HG02970 (cell line): ENCODE data around the gene PANK4.
"Not testable (repeated sequence)": the region's sequence is repeated elsewhere in the genome, so short reads cannot be mapped to it uniquely, and the experiment has no call there.

Experiments
- ATAC-seq: cut with Tn5 transposase; IDR thresholded peaks from one replicate; pipeline ENCODE4 v1.9.1; 2021; ENCODE audit warnings: mild to moderate bottlenecking, moderate library complexity, moderate number of reproducible peaks; ENCODE audit not compliant: unreplicated experiment, low FRiP score

Gene PANK4

DNA sequence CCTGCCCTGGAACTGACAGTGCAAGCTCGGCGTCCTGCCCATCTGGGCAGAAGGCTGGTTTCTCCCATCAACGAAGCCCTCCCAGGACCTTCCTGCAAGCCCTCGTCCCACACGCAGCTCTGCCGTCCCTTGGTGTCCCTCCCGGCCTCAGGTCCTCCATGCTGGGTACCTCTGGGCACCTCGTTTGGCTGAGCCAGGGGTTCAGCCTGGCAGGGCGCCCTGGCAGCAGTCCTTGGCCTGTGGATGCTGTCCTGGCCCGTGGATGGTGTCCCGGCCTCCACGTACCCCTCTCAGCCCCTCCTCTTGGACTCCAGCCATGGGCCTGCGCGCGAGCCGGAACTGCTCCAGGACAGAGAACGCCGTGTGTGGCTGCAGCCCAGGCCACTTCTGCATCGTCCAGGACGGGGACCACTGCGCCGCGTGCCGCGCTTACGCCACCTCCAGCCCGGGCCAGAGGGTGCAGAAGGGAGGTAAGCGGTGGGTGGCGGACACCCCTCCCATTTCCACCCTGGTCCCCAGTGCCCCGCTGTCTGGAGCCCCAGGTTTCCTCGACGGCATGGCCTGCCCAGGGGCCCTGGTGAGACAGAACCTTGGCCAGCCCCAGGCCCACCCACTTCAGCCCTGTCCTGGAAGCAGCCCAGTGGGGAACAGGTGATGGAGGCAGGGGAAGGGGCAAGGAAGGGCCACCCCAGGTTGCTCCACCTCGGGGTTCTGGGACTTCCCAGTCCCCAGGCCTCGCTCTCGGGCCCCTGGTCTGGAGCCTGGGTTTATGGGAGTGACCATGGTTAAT is 33.3 kb upstream of the PANK4 start:
- no peak for ATAC-seq

DNA sequence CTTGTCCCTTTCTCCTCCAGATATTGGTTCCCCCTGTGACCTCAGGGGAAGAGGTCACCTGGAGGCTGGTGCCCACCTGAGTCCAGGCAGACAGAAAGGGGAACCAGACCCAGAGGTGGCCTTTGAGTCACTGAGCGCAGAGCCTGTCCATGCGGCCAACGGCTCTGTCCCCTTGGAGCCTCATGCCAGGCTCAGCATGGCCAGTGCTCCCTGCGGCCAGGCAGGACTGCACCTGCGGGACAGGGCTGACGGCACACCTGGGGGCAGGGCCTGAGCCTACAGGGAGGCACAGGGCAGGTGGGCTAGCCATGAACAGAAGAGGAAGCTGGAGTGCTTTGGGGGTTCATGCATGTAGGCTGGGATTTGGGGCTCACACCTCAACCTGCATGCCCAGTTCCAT is 32.5 kb upstream of the PANK4 start:
- no peak for ATAC-seq

DNA sequence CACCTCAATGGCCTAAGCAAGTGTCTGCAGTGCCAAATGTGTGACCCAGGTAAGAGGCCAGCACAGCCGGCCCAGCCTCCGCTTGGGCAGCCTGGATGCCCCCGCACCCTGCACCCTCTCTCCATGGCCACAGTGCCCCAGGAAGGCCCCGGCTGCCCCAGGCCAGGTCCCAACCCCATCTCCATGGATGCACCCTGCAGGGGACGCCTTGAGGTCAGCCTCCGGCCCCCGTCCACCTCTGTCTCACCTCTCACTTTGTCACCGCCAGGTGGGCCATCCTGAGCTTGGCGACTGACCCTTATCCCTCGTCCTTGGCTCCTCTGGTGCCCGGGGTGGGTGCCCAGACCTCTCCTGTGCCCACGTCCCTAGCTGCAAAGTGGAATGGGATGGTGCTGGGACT is 32.0 kb upstream of the PANK4 start:
- no peak for ATAC-seq

DNA sequence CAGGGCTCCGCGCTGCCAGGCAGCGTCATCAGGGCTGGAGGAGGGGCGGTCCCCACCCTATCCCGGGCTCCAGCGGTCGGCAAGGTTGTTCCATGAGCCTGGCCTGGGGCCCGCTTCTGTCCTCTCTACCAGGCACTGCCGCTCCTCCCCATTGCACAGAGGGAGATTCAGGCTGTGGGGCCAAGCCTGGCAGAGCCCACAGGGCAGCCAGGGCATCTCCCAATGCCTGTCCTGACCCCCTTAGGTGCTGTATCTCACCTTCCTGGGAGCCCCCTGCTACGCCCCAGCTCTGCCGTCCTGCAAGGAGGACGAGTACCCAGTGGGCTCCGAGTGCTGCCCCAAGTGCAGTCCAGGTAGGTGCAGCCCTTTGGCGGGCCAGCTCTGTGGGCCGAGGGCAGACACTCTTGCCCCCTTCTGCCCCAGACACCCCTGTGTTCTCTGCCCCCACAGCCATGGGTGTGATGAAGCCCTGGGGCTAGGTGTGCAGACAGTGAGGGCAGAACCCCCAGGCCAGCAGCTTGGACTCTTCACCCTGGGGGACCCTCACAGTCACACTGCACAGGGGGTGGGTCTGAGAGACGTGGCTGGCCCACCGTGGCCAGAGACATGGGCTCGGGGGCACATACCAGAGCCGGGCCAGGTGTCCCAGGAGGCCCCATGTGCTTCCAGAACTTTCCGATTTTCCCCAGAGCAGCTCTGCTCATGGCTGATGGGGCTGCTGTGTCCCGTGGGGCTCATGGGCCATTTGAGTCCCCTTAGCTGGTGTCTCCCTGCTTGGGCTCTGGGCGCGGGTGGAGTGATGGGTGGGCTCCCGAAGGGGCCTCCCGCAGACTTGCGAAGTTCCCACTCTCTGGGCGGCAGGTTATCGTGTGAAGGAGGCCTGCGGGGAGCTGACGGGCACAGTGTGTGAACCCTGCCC is 31.3 kb upstream of the PANK4 start:
- no peak for ATAC-seq

DNA sequence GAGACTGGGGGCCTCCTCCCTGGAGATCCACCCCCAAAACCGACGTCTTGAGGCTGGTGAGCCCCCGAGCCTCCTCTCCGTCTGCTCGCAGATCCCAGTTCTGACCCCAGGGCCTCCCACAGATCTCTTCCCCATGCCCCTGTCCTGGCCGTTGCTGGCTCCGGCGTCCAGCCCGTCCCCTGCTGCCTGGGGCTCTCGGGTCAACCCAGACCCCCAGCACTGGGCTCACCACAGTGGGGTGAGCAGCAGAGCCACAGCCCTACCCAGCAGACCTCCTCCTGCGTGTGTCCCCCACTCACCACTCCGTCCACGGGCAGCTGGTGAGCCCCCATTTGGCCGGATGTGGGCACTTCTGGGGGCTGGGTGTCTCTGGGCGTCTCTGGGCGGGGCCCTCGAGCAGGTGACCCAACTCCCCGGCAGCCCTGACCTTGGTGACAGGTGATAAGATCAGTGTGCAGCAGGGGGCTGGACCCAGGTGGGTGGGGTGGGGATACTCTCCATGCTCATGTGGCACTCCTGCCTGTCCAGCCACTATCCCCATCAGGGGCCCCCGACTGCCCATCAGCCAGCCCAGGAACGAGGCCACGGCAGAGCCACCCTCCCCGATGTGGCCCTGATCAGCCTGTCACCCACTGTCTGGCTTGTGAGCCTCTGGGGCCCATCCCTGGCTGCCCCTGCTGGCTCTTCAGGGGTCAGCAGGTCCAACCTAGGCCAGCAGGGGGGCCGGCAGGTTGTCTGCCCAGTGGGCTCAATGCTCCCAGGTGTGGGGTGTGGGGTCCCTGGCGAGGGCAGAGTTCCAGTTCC is 30.5 kb upstream of the PANK4 start:
- ATAC-seq: no peak

DNA sequence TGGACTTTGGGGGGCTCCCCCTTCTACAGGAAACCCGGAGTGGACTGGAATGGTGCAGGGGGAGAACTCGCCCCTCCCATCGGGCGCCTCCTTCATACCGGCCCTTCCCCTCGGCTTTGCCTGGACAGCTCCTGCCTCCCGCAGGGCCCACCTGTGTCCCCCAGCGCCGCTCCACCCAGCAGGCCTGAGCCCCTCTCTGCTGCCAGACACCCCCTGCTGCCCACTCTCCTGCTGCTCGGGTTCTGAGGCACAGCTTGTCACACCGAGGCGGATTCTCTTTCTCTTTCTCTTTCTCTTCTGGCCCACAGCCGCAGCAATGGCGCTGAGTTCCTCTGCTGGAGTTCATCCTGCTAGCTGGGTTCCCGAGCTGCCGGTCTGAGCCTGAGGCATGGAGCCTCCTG is 29.9 kb upstream of the PANK4 start, which contains the start of gene TNFRSF14:
Gene TNFRSF14, plus strand, starts transcription at position 95 of the 401 bp plus-strand sequence. Its CDS starts 294 bp downstream, at position 389.
- peak; percentile 23 for ATAC-seq

DNA sequence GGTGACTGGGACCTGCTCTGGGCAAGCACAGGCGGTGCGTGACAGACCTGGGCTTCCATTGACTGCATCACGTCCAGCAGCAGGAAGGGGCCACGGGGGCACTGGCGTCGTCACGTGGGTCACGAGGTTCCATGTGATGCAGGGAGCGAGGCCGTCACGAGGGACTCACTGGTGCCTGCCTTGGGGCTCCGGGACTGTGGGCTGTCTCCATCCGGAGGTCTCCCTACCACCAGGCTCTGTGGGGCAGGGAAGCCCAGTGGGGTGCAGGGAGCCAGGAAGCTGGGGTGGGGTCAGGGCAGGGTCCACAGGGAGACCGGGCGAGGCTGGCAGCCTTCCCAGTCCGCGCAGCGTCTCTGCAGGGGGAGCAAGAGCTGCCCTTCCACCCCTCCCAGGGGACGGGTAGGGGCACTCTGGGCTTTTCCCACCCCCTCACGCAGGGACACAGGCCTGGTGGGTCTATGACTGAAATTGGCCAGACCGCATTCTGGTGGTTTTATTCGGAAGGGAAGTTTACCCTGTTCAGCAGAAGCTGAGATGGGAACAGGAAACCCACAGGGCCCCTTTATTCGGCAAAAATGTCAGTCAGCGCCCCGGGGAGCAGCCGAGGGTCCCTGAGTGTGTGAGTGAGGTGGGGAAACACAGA is 29.4 kb upstream of the PANK4 start:
- peak; percentile 32 for ATAC-seq

DNA sequence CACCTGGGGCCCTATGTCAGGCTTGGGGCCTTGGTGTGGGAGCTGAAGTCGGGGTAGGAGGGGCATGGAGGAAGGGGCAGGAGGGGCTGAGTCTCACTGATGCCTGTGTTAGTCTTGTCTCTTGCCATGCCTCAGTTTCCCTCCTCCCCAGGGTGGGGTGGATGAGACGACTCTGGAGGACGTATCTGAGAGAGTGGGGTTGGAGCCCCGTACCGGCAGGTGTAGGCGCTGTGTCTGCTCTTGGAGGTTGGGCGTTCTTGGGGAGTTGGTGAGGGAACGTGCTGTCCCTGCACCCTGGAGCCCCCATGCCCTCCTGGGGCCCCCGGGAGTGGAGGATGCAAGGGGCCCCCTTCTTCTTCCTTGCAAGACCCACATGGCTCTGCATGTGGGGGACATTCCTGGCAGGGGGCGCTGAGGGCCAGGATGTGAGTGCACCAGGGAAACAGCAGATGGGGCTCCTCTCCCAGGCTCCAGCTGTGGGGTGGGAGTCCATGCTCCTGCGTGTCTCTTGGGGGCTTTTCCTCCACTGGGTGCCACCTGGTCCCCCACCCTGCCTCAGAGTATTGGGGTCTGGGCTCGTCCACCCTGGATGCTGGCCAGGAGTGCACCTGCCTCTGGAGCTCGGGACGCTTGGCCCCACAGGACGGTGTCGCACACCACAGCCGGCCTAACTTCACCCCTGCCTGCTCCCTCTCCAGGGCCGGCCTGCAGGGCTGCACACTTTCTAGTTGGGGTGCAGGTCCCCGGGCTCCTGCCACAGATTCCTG is 28.4 kb upstream of the PANK4 start:
- ATAC-seq: no peak

DNA sequence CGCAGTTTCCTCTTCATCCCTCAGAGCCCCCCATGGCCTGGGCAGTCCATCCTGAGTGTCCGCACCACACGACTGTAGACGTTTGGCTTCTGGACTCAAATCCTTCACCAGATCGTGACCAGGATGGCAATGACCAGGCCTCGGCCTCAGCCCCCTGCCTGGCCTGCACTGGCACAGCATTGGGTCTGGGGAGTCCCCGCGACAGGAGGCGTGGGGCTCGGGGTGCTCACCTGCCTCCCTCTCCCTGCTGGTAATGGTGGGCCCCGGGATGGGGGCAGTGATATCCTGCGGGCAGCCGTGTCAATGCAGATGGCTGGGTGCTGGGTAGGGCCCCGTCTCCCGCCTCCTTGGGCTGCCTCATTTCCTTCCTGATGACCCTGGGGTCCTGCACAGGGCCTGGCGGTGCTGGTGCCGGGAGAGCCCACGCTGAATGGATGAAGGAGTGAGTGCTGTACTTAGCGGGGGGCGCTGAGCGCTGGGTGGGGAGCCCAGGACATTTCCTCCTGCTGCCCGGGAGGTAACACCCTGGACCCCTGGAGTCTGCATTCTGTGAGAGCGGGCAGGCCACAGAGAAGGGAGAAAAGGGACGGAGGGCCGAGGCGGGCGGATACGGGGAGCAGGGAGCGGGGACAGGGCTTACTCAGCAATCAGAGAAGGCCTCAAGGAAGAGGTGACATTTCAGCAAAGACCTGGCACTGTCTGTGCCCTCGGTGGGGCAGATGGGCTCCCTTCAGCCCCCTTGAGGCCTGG is 27.6 kb upstream of the PANK4 start:
- no peak for ATAC-seq

DNA sequence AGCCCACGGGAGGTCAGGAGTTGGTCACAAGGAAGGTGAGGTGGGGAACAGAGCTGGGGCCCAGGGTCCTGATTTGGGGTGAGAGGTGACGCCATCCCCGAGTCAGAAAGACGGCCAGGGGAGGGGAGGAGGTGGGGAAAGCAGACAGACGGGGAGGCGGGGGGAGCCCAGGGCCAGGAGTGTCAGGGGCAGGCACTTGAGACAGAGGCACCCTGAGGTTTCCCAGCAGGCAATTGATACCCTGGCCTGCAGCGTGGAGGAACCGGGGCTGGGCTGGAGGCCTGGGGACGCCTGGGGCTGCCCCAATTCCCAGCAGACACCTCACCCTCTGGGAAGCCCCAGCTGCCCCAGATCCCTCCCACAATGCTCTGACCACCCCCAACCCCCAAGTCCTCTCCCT is 26.7 kb upstream of the PANK4 start:
- ATAC-seq: not testable (repeated sequence)

DNA sequence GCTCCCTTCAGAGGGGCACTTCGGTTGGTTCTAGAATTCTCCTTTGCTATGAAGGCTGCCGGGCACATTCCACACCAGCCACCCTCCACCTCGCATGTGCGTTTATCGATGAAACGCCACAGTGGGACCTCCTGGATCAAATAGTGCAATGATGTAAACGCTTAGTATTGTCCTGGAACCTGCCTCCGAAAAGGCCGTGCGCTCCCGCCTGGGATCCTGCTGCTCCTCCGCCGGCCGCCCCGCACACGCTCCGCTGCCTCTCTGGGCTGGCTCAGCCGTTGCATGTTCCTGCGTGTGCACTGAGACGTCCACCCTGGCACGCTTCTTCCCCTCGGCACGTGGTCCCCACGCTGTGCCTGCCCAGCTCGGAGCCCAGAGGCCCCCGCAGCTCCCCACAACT is 25.8 kb upstream of the PANK4 start:
- ATAC-seq: no peak

DNA sequence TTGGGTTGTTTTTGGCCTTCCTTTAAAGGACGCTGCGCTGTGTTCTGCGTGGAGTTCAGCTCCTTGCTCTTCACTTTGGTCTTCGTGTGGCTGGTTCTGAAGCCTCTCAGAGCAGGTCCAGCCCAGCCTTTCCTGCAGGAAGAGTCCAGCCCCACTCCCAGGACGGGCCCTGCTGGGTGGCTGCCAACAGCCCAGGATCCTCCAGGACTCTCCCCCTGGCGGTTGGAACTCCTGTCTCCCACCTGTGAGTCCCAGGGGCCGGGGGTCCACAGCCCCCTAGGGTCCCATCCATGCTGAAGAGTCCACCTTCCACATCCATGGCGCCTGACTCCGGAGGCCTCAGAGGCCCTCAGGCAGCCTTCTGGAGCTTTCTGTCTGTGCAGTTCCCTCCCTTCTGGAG is 25.1 kb upstream of the PANK4 start:
- ATAC-seq: not testable (repeated sequence)

DNA sequence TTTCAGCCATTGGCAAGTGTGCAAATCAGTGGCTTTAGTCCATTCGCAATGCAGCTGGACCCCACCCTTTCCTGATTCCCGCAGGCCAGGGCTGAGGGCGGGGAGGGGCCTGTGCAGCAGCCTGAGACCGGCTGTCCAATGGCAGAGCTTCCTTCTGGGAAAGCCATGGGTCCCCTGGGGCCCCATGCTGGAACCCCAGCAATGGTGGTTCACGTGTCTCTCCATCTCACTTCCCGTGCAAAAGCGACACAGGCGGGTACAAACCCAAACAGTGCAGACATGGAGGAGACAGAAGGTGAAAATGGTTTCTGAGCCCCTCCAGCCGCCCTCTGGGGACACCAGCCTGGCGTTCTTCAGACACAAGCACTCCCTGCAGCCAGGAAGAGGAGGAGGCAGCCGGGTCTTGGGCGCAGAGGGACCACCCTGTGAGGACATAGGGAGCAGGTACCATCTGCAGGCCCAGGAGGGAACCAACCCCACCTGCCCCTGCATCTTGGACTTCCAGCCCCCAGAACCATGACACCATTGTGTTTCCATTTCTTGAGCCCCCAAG is 24.0 kb upstream of the PANK4 start:
- not testable (repeated sequence) for ATAC-seq

DNA sequence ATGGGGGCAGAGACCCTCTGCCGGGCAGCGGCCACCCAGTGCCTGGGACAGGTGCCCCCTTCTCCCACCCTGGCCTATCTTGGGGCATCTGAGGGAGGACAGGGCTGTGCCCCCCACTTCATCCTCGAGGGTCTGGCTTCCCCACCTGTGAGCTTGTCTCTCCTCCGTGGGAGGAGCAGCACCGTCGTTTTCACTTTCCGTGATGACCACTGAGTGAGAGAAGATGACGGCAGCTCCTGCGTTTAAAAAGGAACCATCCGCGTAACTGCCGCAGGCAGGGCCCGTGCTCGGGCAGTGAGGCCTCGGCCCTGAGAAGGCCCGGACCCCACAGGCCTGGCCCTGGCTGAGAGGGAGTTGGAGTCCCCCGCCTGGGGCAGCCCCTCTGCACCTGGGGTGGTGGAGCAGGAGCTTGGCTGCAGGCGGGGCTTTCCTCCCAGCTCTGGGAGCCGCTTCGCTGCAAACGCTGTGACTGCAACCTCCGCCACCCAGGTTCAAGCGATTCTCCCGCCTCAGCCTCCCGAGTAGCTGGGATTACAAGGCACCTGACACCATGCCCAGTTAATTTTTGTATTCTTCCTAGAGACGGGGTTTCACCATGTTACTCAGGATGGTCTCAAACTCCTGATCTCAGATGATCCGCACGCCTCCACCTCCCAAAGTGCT is 23.1 kb upstream of the PANK4 start:
- ATAC-seq: not testable (repeated sequence)

DNA sequence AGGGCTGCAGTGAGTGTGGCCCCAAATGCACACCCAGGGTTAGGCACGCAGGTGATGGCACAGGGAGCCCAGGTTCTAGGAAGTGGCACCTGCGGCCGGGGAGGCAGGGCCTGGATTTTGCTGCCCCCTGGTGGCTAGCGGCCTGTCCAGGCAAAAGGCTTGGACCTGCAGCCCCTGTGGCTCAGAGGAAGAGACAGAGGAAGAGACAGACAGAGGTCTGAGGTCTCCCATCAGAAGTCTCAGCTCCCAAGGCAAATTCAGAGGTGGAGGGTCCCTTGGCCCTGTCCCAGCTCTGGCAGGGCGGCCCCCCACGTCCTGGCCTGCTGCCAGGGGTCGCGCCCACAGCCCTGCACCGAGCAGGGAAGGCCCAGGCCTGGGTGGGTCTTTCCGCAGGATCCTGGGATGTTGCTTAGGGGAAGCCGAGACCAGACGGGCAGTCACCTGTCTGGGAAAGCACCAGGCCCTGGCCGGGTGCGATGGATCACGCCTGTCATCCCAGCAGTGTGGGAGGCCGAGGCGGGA is 21.7 kb upstream of the PANK4 start:
- peak; percentile 23 for ATAC-seq

DNA sequence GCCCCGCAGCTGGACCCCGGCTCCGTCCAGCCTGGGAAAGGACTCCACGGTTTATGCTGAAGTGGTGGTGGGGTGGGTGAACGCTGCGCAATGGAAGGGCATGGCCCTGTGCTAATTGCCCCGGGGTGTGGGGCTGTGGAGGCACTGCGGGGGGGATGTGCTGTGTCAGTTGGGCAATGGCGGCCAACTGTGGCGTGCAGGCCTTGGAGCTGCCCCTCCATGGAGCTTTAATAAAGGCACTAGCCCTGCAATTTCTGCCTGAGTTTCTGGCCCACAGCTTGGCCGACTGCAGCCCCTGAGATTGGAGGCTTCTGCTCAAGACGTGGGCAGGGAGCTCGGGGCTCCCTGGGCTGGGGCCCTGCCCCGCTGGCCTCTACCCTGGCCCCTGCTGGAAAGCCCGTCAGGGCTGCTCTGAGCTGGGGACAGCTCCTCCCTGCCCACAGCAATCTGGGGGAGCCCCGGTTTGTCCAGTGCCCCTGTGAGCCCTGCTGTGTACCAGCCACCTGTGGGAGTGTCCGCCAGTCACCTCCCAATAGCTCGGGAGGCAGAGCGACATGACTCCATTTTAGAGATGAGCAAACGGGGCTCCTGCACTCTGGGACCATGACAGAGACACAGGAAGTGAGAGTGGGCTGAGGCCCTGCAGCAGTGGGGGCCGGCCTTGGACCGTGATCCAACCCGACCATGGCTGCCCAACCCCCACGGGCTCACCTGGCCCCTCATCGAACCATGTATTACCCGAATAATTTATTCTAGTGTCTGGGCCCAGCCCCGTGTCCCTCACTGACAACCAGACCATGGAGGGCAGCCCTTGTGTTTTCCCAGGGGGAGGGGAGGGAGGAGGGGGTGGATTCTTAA is 21.0 kb upstream of the PANK4 start:
- no peak for ATAC-seq
